RWPE1 (cell line): Measurements from ENCODE around the gene DPF3.

Experiments used
- CTCF ChIA-PET: fragments of 350-600 bp; sonication (Branson Sonifier 250); formaldehyde crosslinking; extraction: SDS; loops from one replicate; lab custom pipeline; 2021; lab: Yijun Ruan, JAX
- POLR2A ChIA-PET: fragments of 400-600 bp; formaldehyde crosslinking; extraction: SDS; loops from one replicate; lab custom pipeline; 2020; ENCODE audit warnings: antibody characterized with exemption; ENCODE audit not compliant: low non-redundant PET; lab: Yijun Ruan, JAX
- DNase-seq: peaks from one replicate; pipeline ENCODE4 v3.0.0; 2012; ENCODE audit warnings: low spot score
- H3K27ac ChIP-seq: fragments of 450-650 bp; 2 replicates; pipeline ENCODE4 v1.5.1; 2017
- CTCF ChIP-seq: fragments of 450-650 bp; conservative IDR thresholded peaks from 2 replicates; pipeline ENCODE4 v1.5.1; 2017; ENCODE audit warnings: low read depth, mild to moderate bottlenecking

DPF3 gene

GRCh38 chr14:72631401-72631800 is 262.5 kb downstream of the DPF3 start:
- ChIA-PET POLR2A (no interaction called here), CTCF (no interaction called here)
- TF ChIP-seq CTCF = no peak
- H3K27ac ChIP-seq = no peak overlapping the region
- no peak for DNase-seq

GRCh38 chr14:72630374-72630773 is 263.5 kb downstream of the DPF3 start:
- no peak overlapping the region for H3K27ac ChIP-seq
- ChIA-PET CTCF (interaction anchor here (0.6 kb wide), 1 partner anchor 8 kb away, joined by 3 read pairs; no protein-coding TSS in a partner anchor), POLR2A (no interaction called here)
- no peak for TF ChIP-seq CTCF
- DNase-seq = no peak

GRCh38 chr14:72629534-72629933 is 264.4 kb downstream of the DPF3 start:
- DNase-seq = no peak
- H3K27ac ChIP-seq = no peak overlapping the region
- POLR2A ChIA-PET = no interaction called here
- no peak for TF ChIP-seq CTCF
- CTCF ChIA-PET = no interaction called here

- no peak for DNase-seq
- ChIA-PET POLR2A (no interaction called here), CTCF (interaction anchor here (0.7 kb wide), 1 partner anchor 19 kb away, joined by 10 read pairs; no protein-coding TSS in a partner anchor)
- no peak for TF ChIP-seq CTCF
- H3K27ac ChIP-seq = no peak overlapping the region
These were observed 268.2 kb downstream of the DPF3 start for GRCh38 chr14:72625689-72626088.

- CTCF ChIA-PET = interaction anchor here (0.7 kb wide), 1 partner anchor 9 kb away, joined by 3 read pairs; no protein-coding TSS in a partner anchor
- no peak for DNase-seq
- no peak overlapping the region for H3K27ac ChIP-seq
- POLR2A ChIA-PET = no interaction called here
- TF ChIP-seq CTCF = no peak
These were observed 272.4 kb downstream of the DPF3 start for GRCh38 chr14:72621387-72622065.

GRCh38 chr14:72619881-72620280 is 274.0 kb downstream of the DPF3 start:
- H3K27ac ChIP-seq = no peak overlapping the region
- POLR2A ChIA-PET = no interaction called here
- DNase-seq = no peak
- CTCF ChIA-PET = no interaction called here
- TF ChIP-seq CTCF = no peak
